ENCODE data around the gene LBH. TPM values are rescaled to one million over a fixed set of nuclear protein-coding genes. Genes with fewer than 3 reads are reported as not detected.

LBH gene
- total RNA-seq, 1 donor from 2014 or later, result 115 TPM

- DNase-seq, result no peak
- intact Hi-C loops (cut with DNase I), result no loop called here
Observed at GRCh38 chr2:30282081-30282480, 50.7 kb downstream of the LBH start.

GRCh38 chr2:30282721-30283120, 51.4 kb downstream of the LBH start:
- no peak for DNase-seq
- ATAC-seq (ENCODE audit: poor library complexity), result no peak
- intact Hi-C loops (cut with DNase I), result no loop called here

More at GRCh38 chr2:30282081-30282480, 50.7 kb downstream of the LBH start:
- no peak for ATAC-seq (ENCODE audit: poor library complexity)

- DNase-seq, result no peak
- ATAC-seq (ENCODE audit: poor library complexity), result peak; percentile 74
- intact Hi-C loops (cut with DNase I), result no loop called here
Observed at GRCh38 chr2:30283931-30284565, 52.7 kb downstream of the LBH start.

- intact Hi-C loops (cut with DNase I), result no loop called here
- DNase-seq, result no peak
- no peak for ATAC-seq (ENCODE audit: poor library complexity)
Observed at GRCh38 chr2:30285758-30286157, 54.4 kb downstream of the LBH start.

- no peak for ATAC-seq (ENCODE audit: poor library complexity)
- DNase-seq, result no peak
- intact Hi-C loops (cut with DNase I), result no loop called here
Observed at GRCh38 chr2:30287190-30287840, 56.0 kb downstream of the LBH start.

GRCh38 chr2:30287857-30288513, 56.7 kb downstream of the LBH start:
- no peak for DNase-seq
- no peak for ATAC-seq (ENCODE audit: poor library complexity)
- intact Hi-C loops (cut with DNase I), result no loop called here

GRCh38 chr2:30288561-30288960, 57.2 kb downstream of the LBH start:
- intact Hi-C loops (cut with DNase I), result no loop called here
- no peak for DNase-seq
- ATAC-seq (ENCODE audit: poor library complexity), result no peak

- intact Hi-C loops (cut with DNase I), result no loop called here
- DNase-seq (no peak), ATAC-seq (ENCODE audit: poor library complexity) (peak; percentile 26)
Observed at GRCh38 chr2:30293303-30293921, 62.1 kb downstream of the LBH start.

- DNase-seq (no peak), ATAC-seq (ENCODE audit: poor library complexity) (no peak)
- intact Hi-C loops (cut with DNase I), result no loop called here
Observed at GRCh38 chr2:30294133-30294532, 62.8 kb downstream of the LBH start.

GRCh38 chr2:30296496-30296895, 65.2 kb downstream of the LBH start:
- no peak for DNase-seq
- ATAC-seq (ENCODE audit: poor library complexity), result no peak
- intact Hi-C loops (cut with DNase I), result no loop called here

- DNase-seq (no peak), ATAC-seq (ENCODE audit: poor library complexity) (no peak)
- intact Hi-C loops (cut with DNase I), result no loop called here
Observed at GRCh38 chr2:30298302-30298701, 67.0 kb downstream of the LBH start.

GRCh38 chr2:30300122-30300455, 68.8 kb downstream of the LBH start:
- ATAC-seq (ENCODE audit: poor library complexity) (no peak), DNase-seq (no peak)
- intact Hi-C loops (cut with DNase I), result no loop called here

- DNase-seq (no peak), ATAC-seq (ENCODE audit: poor library complexity) (peak; percentile 86)
- intact Hi-C loops (cut with DNase I), result no loop called here
Observed at GRCh38 chr2:30300456-30301221, 69.3 kb downstream of the LBH start.

- intact Hi-C loops (cut with DNase I), result no loop called here
- no peak for DNase-seq
- no peak for ATAC-seq (ENCODE audit: poor library complexity)
Observed at GRCh38 chr2:30301551-30301950, 70.2 kb downstream of the LBH start.

- intact Hi-C loops (cut with DNase I), result no loop called here
- DNase-seq (no peak), ATAC-seq (ENCODE audit: poor library complexity) (no peak)
Observed at GRCh38 chr2:30302566-30302965, 71.2 kb downstream of the LBH start.

GRCh38 chr2:30303095-30303494, 71.8 kb downstream of the LBH start:
- intact Hi-C loops (cut with DNase I), result no loop called here

GRCh38 chr2:30305235-30305634, 73.9 kb downstream of the LBH start:
- ATAC-seq (ENCODE audit: poor library complexity) (no peak), DNase-seq (no peak)
- intact Hi-C loops (cut with DNase I), result no loop called here

More at GRCh38 chr2:30303095-30303494, 71.8 kb downstream of the LBH start:
- ATAC-seq (ENCODE audit: poor library complexity), result no peak
- DNase-seq, result no peak

- intact Hi-C loops (cut with DNase I), result no loop called here
- no peak for DNase-seq
- no peak for ATAC-seq (ENCODE audit: poor library complexity)
Observed at GRCh38 chr2:30306522-30306921, 75.2 kb downstream of the LBH start.

GRCh38 chr2:30308280-30308679, 76.9 kb downstream of the LBH start:
- ATAC-seq (ENCODE audit: poor library complexity) (no peak), DNase-seq (no peak)
- intact Hi-C loops (cut with DNase I), result no loop called here
